ENCODE results near the gene ADAM8. TPM values are rescaled to one million over a fixed set of nuclear protein-coding genes. Genes with fewer than 3 reads are reported as not detected.

The ADAM8 gene
- polyA plus RNA-seq, 1 donor from 2014 or later: 6.4 TPM

- Histone ChIP-seq H3K4me2 (ENCODE audit: low read length) (no peak overlapping the region), H3K4me3 (ENCODE audit: low read length) (no peak overlapping the region), H3K27ac (ENCODE audit: low read length) (no peak overlapping the region), H3K9ac (ENCODE audit: low read length) (no peak overlapping the region), H3K27me3 (ENCODE audit: insufficient read depth, low read depth, low read length) (no peaks in the 10 kb centered on the region), H3K9me3 (ENCODE audit: low read length) (no peaks in the 10 kb centered on the region), H3K9me2 (ENCODE audit: insufficient read depth, low read length) (no peaks in the 10 kb centered on the region), H2AFZ (ENCODE audit: low read depth, low read length) (no peak overlapping the region), H3K79me2 (replicated peaks; ENCODE audit: insufficient read depth, low read length) (peaks cover 15% of the 10 kb centered on the region), H4K20me1 (ENCODE audit: insufficient read depth) (no peaks in the 10 kb centered on the region), H3F3A (ENCODE audit: insufficient read depth, low read length, poor library complexity, severe bottlenecking) (no peaks in the 10 kb centered on the region), H3K36me3 (ENCODE audit: insufficient read depth, low read length) (no peaks in the 10 kb centered on the region)
- no peak for TF ChIP-seq SMC3 (conservative IDR thresholded peaks at IDR 0.05; ENCODE audit: poor library complexity)
- no peak for TF ChIP-seq TAF1 (IDR thresholded peaks at IDR 0.05; ENCODE audit: low read depth)
- no peak for TF ChIP-seq MXI1 (conservative IDR thresholded peaks at IDR 0.05; ENCODE audit: poor library complexity, severe bottlenecking)
- no peak for TF ChIP-seq POLR2AphosphoS5 (IDR thresholded peaks at IDR 0.05)
- TF ChIP-seq RAD21 (conservative IDR thresholded peaks at IDR 0.05): no peak
These were observed 34.9 kb upstream of the ADAM8 start for GRCh38 chr10:133311570-133311969.

GRCh38 chr10:133310789-133311188, 34.1 kb upstream of the ADAM8 start:
- TF ChIP-seq CTCF (IDR thresholded peaks at IDR 0.05; ENCODE audit: poor library complexity, severe bottlenecking) (no peak), POLR2AphosphoS5 (IDR thresholded peaks at IDR 0.05) (no peak), EZH2 (IDR thresholded peaks at IDR 0.05; ENCODE audit: borderline replicate concordance, insufficient read depth, low read length, poor library complexity, severe bottlenecking) (no peak), MXI1 (conservative IDR thresholded peaks at IDR 0.05; ENCODE audit: poor library complexity, severe bottlenecking) (no peak), TAF1 (IDR thresholded peaks at IDR 0.05; ENCODE audit: low read depth) (no peak), REST (IDR thresholded peaks at IDR 0.05; ENCODE audit: borderline replicate concordance) (no peak), RAD21 (conservative IDR thresholded peaks at IDR 0.05) (no peak), EP300 (conservative IDR thresholded peaks at IDR 0.05; ENCODE audit: poor library complexity, severe bottlenecking) (no peak), SMC3 (conservative IDR thresholded peaks at IDR 0.05; ENCODE audit: poor library complexity) (no peak)
- no peak overlapping the region for H3K9ac ChIP-seq (ENCODE audit: low read length)
- no peaks in the 10 kb centered on the region for H3K9me3 ChIP-seq (ENCODE audit: low read length)
- H3F3A ChIP-seq (ENCODE audit: insufficient read depth, low read length, poor library complexity, severe bottlenecking): no peaks in the 10 kb centered on the region
- no peak overlapping the region for H3K27ac ChIP-seq (ENCODE audit: low read length)
- no peak overlapping the region for H3K4me2 ChIP-seq (ENCODE audit: low read length)
- no peaks in the 10 kb centered on the region for H3K36me3 ChIP-seq (ENCODE audit: insufficient read depth, low read length)
- no peaks in the 10 kb centered on the region for H3K9me2 ChIP-seq (ENCODE audit: insufficient read depth, low read length)
- peaks cover 21% of the 10 kb centered on the region for H3K79me2 ChIP-seq (replicated peaks; ENCODE audit: insufficient read depth, low read length)
- no peak overlapping the region for H3K4me3 ChIP-seq (ENCODE audit: low read length)
- H2AFZ ChIP-seq (ENCODE audit: low read depth, low read length): no peak overlapping the region
- H4K20me1 ChIP-seq (ENCODE audit: insufficient read depth): no peaks in the 10 kb centered on the region
- no peaks in the 10 kb centered on the region for H3K27me3 ChIP-seq (ENCODE audit: insufficient read depth, low read depth, low read length)
